T-cell (primary cell): Measurements from ENCODE around the gene PAXIP1. TPM values are rescaled to one million over a fixed set of nuclear protein-coding genes. Genes with fewer than 3 reads are reported as not detected.
A peak's percentile ranks its signal among the peaks of the same experiment; 100 is the strongest.

Experiments used
- ATAC-seq, 4 experiments: fragments of 200-7000 bp in 3 of 4; fragments of 150-1000 bp in 1 of 4; cut with Tn5 transposase; replicated peaks in 1 of 4; 1 replicate in 3 of 4; 2 replicates in 1 of 4; pipeline ENCODE4 v1.10.0; 2021; ENCODE audit warnings: moderate library complexity in 3 of 4, mild to moderate bottlenecking in 2 of 4, moderate number of reproducible peaks in 1 of 4
- CTCF ChIA-PET, 2 donors: fragments of 300-600 bp; sonication (Branson Sonifier 250); formaldehyde crosslinking; loops; one replicate each; lab custom pipeline; 2022; ENCODE audit warnings: antibody characterized with exemption in 2 of 2; lab: Charles Lee
- POLR2A ChIA-PET, 2 donors: fragments of 300-600 bp; sonication (Branson Sonifier 250); formaldehyde crosslinking; loops; one replicate each; lab custom pipeline; 2022; ENCODE audit warnings: antibody characterized with exemption in 2 of 2; lab: Charles Lee
- DNase-seq, 35 experiments: peaks; one replicate each; pipeline versions ENCODE4 v3.0.0 to v3.0.0-alpha.2; 2013 to 2023
- H3K27ac ChIP-seq: one replicate; pipeline ENCODE4 v1.5.1; 2013; ENCODE audit warnings: low read length
- H3K27me3 ChIP-seq, 2 experiments: replicated peaks in 1 of 2; 1 replicate in 1 of 2; 2 replicates in 1 of 2; pipeline versions ENCODE4 v1.6.1 to v1.7.0; 2013; ENCODE audit warnings: low read length in 1 of 2, mixed read lengths in 1 of 2; ENCODE audit not compliant: control insufficient read depth in 2 of 2, insufficient read depth in 2 of 2; ENCODE audit errors: extremely low read depth in 1 of 2
- H3K36me3 ChIP-seq, 2 donors: 1 replicate in 1 of 2; 2 replicates in 1 of 2; pipeline versions ENCODE4 v1.6.1 to v1.7.0; 2013; ENCODE audit warnings: low read length in 1 of 2; ENCODE audit not compliant: control insufficient read depth in 2 of 2, insufficient read depth in 1 of 2; ENCODE audit errors: extremely low read depth in 1 of 2
- H3K4me1 ChIP-seq, 2 experiments: 1 replicate in 1 of 2; 2 replicates in 1 of 2; pipeline versions ENCODE4 v1.6.1 to v1.7.0; 2013; ENCODE audit warnings: low read length in 2 of 2, mixed read lengths in 1 of 2; ENCODE audit not compliant: insufficient read depth in 2 of 2, control insufficient read depth in 1 of 2; ENCODE audit errors: extremely low read depth in 1 of 2
- H3K4me3 ChIP-seq, 2 donors: 1 replicate in 1 of 2; 2 replicates in 1 of 2; pipeline versions ENCODE4 v1.5.1 to v1.7.0; 2013; ENCODE audit warnings: mild to moderate bottlenecking in 2 of 2, low read length in 1 of 2, moderate library complexity in 1 of 2; ENCODE audit not compliant: control insufficient read depth in 1 of 2; ENCODE audit errors: extremely low read depth in 1 of 2
- H3K9me3 ChIP-seq: 2 replicates; pipeline ENCODE4 v1.7.0; 2013
- H3K27ac Mint-ChIP-seq, 2 donors: one replicate each; pipeline ENCODE4 v1.8.0; 2020 to 2021; ENCODE audit warnings: mild to moderate bottlenecking in 2 of 2, mixed read lengths in 2 of 2
- H3K27me3 Mint-ChIP-seq, 2 donors: one replicate each; pipeline ENCODE4 v1.8.0; 2021 to 2022; ENCODE audit warnings: mixed read lengths in 2 of 2
- H3K36me3 Mint-ChIP-seq: one replicate; pipeline ENCODE4 v1.8.0; 2021; ENCODE audit warnings: mixed read lengths
- H3K4me1 Mint-ChIP-seq, 3 donors: one replicate each; pipeline ENCODE4 v1.8.0; 2020 to 2022; ENCODE audit warnings: mixed read lengths in 3 of 3, mild to moderate bottlenecking in 1 of 3
- H3K4me3 Mint-ChIP-seq, 3 donors: one replicate each; pipeline ENCODE4 v1.8.0; 2020 to 2022; ENCODE audit warnings: mild to moderate bottlenecking in 3 of 3, mixed read lengths in 3 of 3, moderate library complexity in 3 of 3
- H3K9me3 Mint-ChIP-seq, 3 donors: one replicate each; pipeline ENCODE4 v1.8.0; 2020 to 2022; ENCODE audit warnings: mixed read lengths in 3 of 3
- WGBS: methylation state at CpG from one replicate; pipeline ENCODE4 v1.1.5; 2013; ENCODE audit warnings: missing lambda C conversion rate; ENCODE audit not compliant: insufficient coverage; 5-methylcytosine and 5-hydroxymethylcytosine counted together
- total RNA-seq, 35 experiments: library from RNA in 6 of 35; stranded (reverse) in 6 of 35; fragments of 120-200 nt in 1 of 35; gene quantifications; one replicate each; pipeline versions ENCODE4 v1.2.1 to v1.2.4 and lab custom pipeline; 2013 to 2026

Gene PAXIP1
- total RNA-seq, 5 donors from 2014 or later (not counting 1 experiment from before 2014, with no cell fraction given) = 10.1 to 12.6 (median 12.3) TPM

- no peaks in the 10 kb centered on the region for H3K27me3 Mint-ChIP-seq
- H3K36me3 Mint-ChIP-seq = no peaks in the 10 kb centered on the region
- ATAC-seq (peak in 3 of 4 experiments; percentile 47 to 59 (median 50)), DNase-seq (peak in 18 of 35 experiments; percentile 10 to 50 (median 26))
- no peak overlapping the region for H3K4me3 Mint-ChIP-seq
- no peaks in the 10 kb centered on the region for H3K27me3 ChIP-seq
- H3K9me3 Mint-ChIP-seq = no peaks in the 10 kb centered on the region
- CTCF ChIA-PET = interaction anchor here (0.8 to 1.8 kb wide), 4 partner anchors 82 to 496 kb away, joined by 3 to 5 read pairs (median 4); no protein-coding TSS in a partner anchor
- no peak overlapping the region for H3K4me3 ChIP-seq
- H3K4me1 Mint-ChIP-seq = peaks cover 2 to 7% (median 5%) of the 10 kb centered on the region in 3 donors
- no peak overlapping the region for H3K27ac ChIP-seq
- no peaks in the 10 kb centered on the region for H3K9me3 ChIP-seq
- 100% methylated on average over 2 of the region's 3 CpGs for WGBS
- H3K27ac Mint-ChIP-seq = no peak overlapping the region
- POLR2A ChIA-PET = interaction anchor here in 1 of 2 donors (0.6 kb wide), 1 partner anchor 62 kb away, joined by 3 read pairs; no protein-coding TSS in a partner anchor
- peaks cover 0 to 3% of the 10 kb centered on the region in 2 experiments for H3K4me1 ChIP-seq
- peaks cover 0 to 5% of the 10 kb centered on the region in 2 donors for H3K36me3 ChIP-seq
These were observed 6.7 kb upstream of the PAXIP1 start for GRCh38 chr7:155009570-155010157.

GRCh38 chr7:155007947-155008346, 5.0 kb upstream of the PAXIP1 start:
- no peak overlapping the region for H3K4me3 Mint-ChIP-seq
- no peak overlapping the region for H3K27ac Mint-ChIP-seq
- H3K4me1 Mint-ChIP-seq = peaks cover 10 to 15% (median 14%) of the 10 kb centered on the region in 3 donors
- ATAC-seq (no peak), DNase-seq (peak in 13 of 35 experiments; percentile 2 to 59 (median 17))
- POLR2A ChIA-PET = no interaction called here
- H3K27me3 Mint-ChIP-seq = no peaks in the 10 kb centered on the region
- Histone ChIP-seq H3K27ac (no peak overlapping the region), H3K4me1 (peaks cover 6 to 9% of the 10 kb centered on the region in 2 experiments), H3K36me3 (peaks cover 0 to 5% of the 10 kb centered on the region in 2 donors), H3K27me3 (no peaks in the 10 kb centered on the region), H3K4me3 (no peak overlapping the region), H3K9me3 (no peaks in the 10 kb centered on the region)
- CTCF ChIA-PET = interaction anchor here (0.5 to 3.4 kb wide), 5 partner anchors 12 to 95 kb away, joined by 3 to 13 read pairs (median 4); no protein-coding TSS in a partner anchor
- no peaks in the 10 kb centered on the region for H3K36me3 Mint-ChIP-seq
- 82% methylated on average over 12 of the region's 13 CpGs for WGBS
- no peaks in the 10 kb centered on the region for H3K9me3 Mint-ChIP-seq

- ATAC-seq = peak; percentile 86 to 90 (median 88)
- CTCF ChIA-PET = interaction anchor here in 1 of 2 donors (1.4 to 1.7 kb wide), 2 partner anchors 76 to 341 kb away, joined by 5 to 7 read pairs; no protein-coding TSS in a partner anchor
- H3K4me3 Mint-ChIP-seq = peak overlapping the region; percentile 87 to 94 (median 88)
- Histone ChIP-seq H3K27ac (peak overlapping the region; percentile 35), H3K4me1 (peaks cover 6 to 18% of the 10 kb centered on the region in 2 experiments), H3K9me3 (no peaks in the 10 kb centered on the region), H3K4me3 (peak overlapping the region; percentile 79 to 96), H3K27me3 (no peaks in the 10 kb centered on the region), H3K36me3 (peaks cover 0 to 5% of the 10 kb centered on the region in 2 donors)
- 1% methylated on average over 65 of the region's 78 CpGs for WGBS
- H3K4me1 Mint-ChIP-seq = peaks cover 10 to 17% (median 15%) of the 10 kb centered on the region in 3 donors
- H3K9me3 Mint-ChIP-seq = no peaks in the 10 kb centered on the region
- peak; percentile 11 to 87 (median 78) for DNase-seq
- POLR2A ChIA-PET = interaction anchor here in 1 of 2 donors (1.0 kb wide), 1 partner anchor 296 kb away, joined by 3 read pairs; no protein-coding TSS in a partner anchor
- no peaks in the 10 kb centered on the region for H3K27me3 Mint-ChIP-seq
- peak overlapping the region; percentile 90 to 93 for H3K27ac Mint-ChIP-seq
- H3K36me3 Mint-ChIP-seq = no peaks in the 10 kb centered on the region
These were observed 671 bp upstream of the PAXIP1 start for GRCh38 chr7:155003376-155004214.

- POLR2A ChIA-PET = interaction anchor here in 1 of 2 donors (1.0 kb wide), 1 partner anchor 297 kb away, joined by 3 read pairs; no protein-coding TSS in a partner anchor
- no peaks in the 10 kb centered on the region for H3K36me3 Mint-ChIP-seq
- no peaks in the 10 kb centered on the region for H3K9me3 ChIP-seq
- peaks cover 0 to 10% of the 10 kb centered on the region in 2 donors for H3K36me3 ChIP-seq
- ATAC-seq (peak in 3 of 4 experiments; percentile 21 to 36 (median 32)), DNase-seq (peak in 10 of 35 experiments; percentile 2 to 47 (median 13))
- H3K27me3 Mint-ChIP-seq = no peaks in the 10 kb centered on the region
- WGBS = under 1% methylated on average over 95 of the region's 104 CpGs
- H3K9me3 Mint-ChIP-seq = no peaks in the 10 kb centered on the region
- no peaks in the 10 kb centered on the region for H3K27me3 ChIP-seq
- peak overlapping the region in 1 of 3 donors; percentile 58 for H3K4me3 Mint-ChIP-seq
- peaks cover 6 to 18% of the 10 kb centered on the region in 2 experiments for H3K4me1 ChIP-seq
- CTCF ChIA-PET = interaction anchor here in 1 of 2 donors (1.4 to 1.7 kb wide), 2 partner anchors 75 to 342 kb away, joined by 5 to 7 read pairs; no protein-coding TSS in a partner anchor
- H3K27ac ChIP-seq = no peak overlapping the region
- H3K4me3 ChIP-seq = peak overlapping the region; percentile 36 to 74
- no peak overlapping the region for H3K27ac Mint-ChIP-seq
- H3K4me1 Mint-ChIP-seq = peaks cover 10 to 17% (median 13%) of the 10 kb centered on the region in 3 donors
These were observed 373 bp downstream of the PAXIP1 start for GRCh38 chr7:155002411-155003091.

GRCh38 chr7:155001756-155002410, 1.0 kb downstream of the PAXIP1 start:
- H3K27ac Mint-ChIP-seq = peak overlapping the region; percentile 72 to 84
- peaks cover 10 to 17% (median 13%) of the 10 kb centered on the region in 3 donors for H3K4me1 Mint-ChIP-seq
- Histone ChIP-seq H3K4me3 (peak overlapping the region; percentile 36 to 74), H3K9me3 (no peaks in the 10 kb centered on the region), H3K27me3 (no peaks in the 10 kb centered on the region), H3K4me1 (peaks cover 6 to 18% of the 10 kb centered on the region in 2 experiments), H3K27ac (no peak overlapping the region), H3K36me3 (peaks cover 0 to 12% of the 10 kb centered on the region in 2 donors)
- H3K36me3 Mint-ChIP-seq = peaks cover under 1% of the 10 kb centered on the region
- POLR2A ChIA-PET = interaction anchor here in 1 of 2 donors (0.6 kb wide), 1 partner anchor 56 kb away, joined by 3 read pairs; no protein-coding TSS in a partner anchor
- CTCF ChIA-PET = interaction anchor here (0.6 kb wide), 2 partner anchors 17 to 260 kb away, joined by 3 read pairs; no protein-coding TSS in a partner anchor
- peak in 11 of 35 experiments; percentile 1 to 58 (median 17) for DNase-seq
- ATAC-seq = no peak
- 11% methylated on average over 20 of the region's 24 CpGs for WGBS
- no peaks in the 10 kb centered on the region for H3K27me3 Mint-ChIP-seq
- no peaks in the 10 kb centered on the region for H3K9me3 Mint-ChIP-seq
- H3K4me3 Mint-ChIP-seq = no peak overlapping the region
